NK-92 (cell line): Measurements from ENCODE around the gene COMMD3.

ENCODE experiments used
- DNase-seq: peaks from one replicate; lab custom pipeline; 2025; ENCODE audit not compliant: unreplicated experiment; lab: John Stamatoyannopoulos, UW

Gene COMMD3

GRCh38 chr10:22319547-22319979 lies 3.4 kb downstream of the COMMD3 start:
- DNase-seq: no peak

DNA sequence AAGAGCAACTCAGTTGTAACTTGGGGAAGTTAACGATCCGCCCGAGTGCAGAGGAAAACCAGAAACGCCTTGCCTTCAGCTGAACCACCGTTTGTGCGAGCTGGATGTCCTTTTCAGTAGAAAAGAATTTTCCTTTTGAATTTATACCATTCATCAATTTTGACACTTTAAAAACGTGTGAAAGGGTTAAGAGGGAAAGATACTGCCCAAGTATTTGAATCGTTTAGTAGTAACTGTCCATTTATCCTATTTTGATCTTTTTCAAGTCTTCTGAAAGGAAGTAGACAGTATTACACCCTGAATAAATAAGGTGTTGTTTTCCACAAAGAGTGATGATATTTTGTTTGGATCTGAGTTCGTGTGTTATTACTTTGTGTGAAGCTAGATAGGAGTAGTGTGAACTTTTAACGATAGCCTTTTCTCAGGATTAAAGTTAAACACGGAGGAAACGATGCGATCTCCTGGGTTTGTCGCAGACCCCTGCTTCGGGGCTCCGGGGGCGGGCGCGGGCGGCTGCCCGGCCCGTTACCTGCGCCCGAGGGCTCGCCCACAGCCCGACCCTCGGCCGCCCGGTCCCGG lies 3.9 kb downstream of the COMMD3 start:
- DNase-seq: no peak

GRCh38 chr10:22320591-22321155 lies 4.5 kb downstream of the COMMD3 start, which contains the start of gene BMI1:
BMI1 (plus strand) TSS chr10:22321099; CDS start chr10:22326450, 5,351 bp downstream.
- no peak for DNase-seq

DNA sequence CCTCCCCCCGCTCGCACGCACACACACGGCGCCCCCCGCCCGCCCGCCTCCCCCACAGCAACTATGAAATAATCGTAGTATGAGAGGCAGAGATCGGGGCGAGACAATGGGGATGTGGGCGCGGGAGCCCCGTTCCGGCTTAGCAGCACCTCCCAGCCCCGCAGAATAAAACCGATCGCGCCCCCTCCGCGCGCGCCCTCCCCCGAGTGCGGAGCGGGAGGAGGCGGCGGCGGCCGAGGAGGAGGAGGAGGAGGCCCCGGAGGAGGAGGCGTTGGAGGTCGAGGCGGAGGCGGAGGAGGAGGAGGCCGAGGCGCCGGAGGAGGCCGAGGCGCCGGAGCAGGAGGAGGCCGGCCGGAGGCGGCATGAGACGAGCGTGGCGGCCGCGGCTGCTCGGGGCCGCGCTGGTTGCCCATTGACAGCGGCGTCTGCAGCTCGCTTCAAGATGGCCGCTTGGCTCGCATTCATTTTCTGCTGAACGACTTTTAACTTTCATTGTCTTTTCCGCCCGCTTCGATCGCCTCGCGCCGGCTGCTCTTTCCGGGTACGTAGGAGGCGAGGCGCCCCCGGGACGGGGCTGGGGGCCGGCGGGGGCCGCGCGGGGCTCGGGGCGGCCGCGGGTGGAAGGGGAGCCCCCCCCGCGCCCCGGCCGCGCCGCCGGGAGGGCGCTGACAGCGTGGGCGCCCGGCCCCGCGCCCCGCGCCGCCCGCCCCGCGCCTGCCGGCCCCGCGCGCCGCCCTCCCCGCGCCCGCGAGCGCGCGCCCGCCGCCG lies 5.2 kb downstream of the COMMD3 start:
- no peak for DNase-seq

GRCh38 chr10:22321924-22322640 lies 5.9 kb downstream of the COMMD3 start:
- no peak for DNase-seq

DNA sequence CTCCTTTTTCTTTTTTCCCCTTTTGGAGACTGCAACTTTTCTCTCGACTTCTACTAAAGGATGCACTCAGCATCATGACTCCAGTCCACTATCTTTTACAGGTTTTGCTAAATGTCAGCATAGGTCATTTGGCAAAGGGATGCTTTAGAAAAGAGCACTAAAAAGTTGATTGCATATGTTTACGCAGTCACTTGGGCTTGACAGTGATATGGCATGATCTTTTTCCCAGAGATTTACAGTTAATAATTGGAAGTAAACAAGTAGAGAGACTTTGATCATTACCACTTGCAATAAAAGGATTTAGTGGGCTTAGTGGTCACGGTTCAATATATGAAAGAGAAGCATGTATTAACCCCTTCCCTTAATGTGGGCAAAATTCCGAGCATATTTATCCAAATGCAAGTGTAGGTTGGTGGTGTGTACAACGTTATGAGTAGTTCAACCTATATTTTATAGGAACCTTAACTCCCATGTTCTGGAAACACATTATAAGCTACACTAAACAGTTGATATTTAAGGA lies 6.5 kb downstream of the COMMD3 start:
- no peak for DNase-seq

DNA sequence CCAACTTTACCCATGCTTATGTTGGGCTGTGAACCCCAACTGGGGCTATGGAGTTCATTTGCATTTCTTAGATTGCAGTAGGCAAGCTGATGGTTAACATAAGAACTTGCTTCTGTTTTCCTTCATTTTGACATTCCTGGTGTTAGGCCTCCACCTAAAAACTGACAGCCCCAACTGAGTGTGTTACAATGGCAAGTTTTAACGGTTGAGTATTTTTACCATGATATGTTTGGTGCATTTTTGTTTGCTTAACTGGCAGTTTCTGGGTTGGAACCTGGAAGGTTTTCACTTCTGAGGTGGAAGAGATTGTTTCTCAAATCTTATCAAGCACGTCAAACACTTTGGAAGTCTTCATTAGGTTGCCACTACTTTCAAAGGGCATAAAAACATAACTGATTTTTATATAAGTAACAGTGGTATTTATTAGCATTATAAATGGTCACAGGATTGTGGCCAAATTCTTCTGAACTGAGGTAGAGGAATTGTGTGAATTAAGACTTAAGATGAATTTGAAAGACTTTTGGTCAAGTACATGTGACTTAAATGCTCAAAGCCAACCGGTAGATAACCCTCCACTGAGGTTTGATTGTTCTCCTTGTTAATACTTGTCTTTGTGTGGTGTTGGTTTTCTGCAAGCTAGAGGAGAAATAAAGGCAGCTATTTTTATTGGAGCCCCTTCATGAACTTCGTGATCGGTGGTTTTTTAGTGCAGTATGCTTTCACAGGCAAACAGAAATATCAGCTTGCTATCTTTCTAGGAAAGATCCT lies 7.5 kb downstream of the COMMD3 start:
- DNase-seq: no peak

DNA sequence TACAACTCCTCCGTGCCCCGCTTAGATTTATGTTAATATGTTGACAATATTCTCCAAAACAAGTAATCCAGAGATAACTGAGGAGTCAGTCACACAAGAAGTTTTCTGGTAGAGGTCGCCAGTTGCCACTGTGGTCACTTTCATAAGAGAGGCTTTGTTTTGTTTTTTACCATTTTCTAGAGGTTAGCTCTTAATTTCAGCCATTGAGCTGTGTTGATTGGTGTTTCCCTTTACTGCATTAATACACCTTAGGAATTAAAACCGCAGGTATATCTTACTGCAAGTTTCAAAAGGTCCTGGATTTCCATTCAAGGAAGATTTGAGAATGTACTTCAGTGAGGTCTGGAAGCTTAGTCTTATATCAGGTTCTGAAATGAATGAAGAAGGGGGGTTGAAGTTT lies 8.2 kb downstream of the COMMD3 start:
- no peak for DNase-seq

GRCh38 chr10:22324893-22325271 lies 8.7 kb downstream of the COMMD3 start:
- DNase-seq: no peak

GRCh38 chr10:22325272-22326144 lies 9.3 kb downstream of the COMMD3 start:
- no peak for DNase-seq

DNA sequence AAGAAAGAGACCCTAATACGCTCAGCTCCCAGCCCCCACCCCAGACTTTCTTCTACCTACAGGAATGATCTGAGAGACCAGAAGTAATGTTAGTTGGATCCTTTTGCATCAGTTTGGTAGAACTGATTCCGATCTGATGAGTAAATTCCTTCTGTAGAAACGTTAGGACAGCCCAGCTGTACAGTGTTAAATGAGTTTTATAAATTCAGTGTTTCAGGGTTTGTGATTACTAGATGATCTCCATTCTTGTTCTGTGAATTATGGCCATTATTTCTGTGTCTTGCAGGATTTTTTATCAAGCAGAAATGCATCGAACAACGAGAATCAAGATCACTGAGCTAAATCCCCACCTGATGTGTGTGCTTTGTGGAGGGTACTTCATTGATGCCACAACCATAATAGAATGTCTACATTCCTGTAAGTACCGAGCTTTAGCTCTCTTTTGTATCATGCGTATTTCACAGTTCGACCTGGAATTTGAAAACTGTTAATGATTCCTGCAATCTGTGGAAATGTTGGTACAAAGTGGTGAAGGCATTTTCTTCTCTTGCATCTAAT lies 10.0 kb downstream of the COMMD3 start:
- no peak for DNase-seq

- no peak for DNase-seq
These were observed 13.0 kb downstream of the COMMD3 start for GRCh38 chr10:22329150-22329549.

DNA sequence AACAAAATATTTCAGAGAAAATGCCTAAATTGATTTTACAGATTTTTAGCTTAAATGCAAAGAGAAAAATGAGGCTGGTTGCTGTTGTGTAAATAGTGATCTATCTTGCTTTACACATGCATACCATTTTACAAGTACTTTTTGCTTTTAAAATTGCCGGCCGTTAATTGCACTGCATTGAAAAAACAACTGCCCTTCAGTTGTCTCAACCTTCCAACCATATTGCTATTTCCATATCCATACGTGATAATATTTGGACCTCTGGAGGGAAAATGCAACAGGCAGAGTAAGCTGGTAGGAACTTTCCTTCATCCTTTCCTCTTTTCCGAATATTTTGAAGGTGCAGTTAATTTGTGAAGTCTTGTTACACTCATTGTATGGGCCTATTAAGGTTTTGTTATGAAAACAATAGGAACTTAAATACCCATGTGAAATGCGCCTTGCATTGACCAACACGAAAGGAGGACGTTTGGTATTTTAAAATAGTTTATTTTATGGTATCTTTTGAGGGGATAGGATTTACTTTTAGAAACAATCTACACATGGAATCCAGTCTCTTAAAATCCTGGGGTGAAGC lies 16.0 kb downstream of the COMMD3 start:
- no peak for DNase-seq

GRCh38 chr10:22333167-22333974 lies 17.2 kb downstream of the COMMD3 start:
- no peak for DNase-seq

DNA sequence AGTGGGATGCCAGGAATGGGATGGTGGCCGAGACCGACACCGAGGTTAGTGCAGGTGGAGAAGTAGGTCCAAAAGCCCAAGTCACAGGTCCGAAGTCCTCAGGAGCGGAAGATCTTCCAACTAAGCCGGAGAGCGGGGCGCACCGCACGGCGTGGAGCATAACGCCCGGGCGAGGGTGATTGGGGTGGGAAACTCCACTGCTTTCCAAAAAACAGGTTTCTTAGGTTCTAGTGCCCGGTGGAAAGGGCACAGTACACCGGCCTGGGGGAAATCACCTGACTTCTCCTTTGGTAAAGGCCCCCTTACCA lies 17.7 kb downstream of the COMMD3 start:
- no peak for DNase-seq

- no peak for DNase-seq
These were observed 18.4 kb downstream of the COMMD3 start for GRCh38 chr10:22334414-22335172.

DNA sequence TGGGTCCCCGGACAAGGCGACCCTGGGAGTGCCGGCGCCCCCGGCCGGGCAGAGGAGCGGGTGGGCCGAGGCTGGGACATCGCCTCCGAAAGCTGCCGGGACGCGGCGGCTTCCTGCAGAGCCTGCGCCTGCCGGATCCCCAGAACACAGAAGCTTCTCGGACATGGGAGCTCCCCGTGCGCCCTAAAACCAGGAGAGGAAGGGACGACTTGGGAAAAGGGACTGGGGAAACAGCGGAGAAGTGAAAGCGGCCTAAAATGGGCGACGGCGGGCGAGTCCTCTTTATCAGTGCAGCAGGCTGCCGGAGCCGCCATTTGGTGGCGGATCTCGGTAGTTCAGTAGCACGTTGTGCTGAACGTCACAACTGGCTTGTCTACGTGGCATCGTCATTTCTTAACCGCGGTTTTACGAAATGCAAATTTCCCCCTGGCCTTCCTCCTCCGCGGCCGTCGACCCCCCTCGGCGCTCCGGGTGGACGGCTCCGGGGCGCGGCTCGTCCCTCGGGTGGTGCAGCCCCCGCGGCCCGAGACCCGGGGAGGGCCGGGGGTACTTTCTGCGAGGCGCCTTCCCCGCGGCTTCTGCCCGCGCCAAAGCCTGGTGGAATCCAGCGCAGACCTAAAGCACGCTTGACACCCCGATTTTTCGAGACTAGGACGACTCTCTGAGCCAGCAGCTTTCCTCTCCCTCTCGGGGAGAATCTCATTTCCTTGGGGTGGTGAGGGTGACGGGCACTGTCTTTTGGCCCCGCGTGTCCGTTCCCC lies 19.2 kb downstream of the COMMD3 start:
- DNase-seq: no peak
